HepG2 (cell line): ENCODE results near the gene THOP1. TPM values are rescaled to one million over a fixed set of nuclear protein-coding genes. Genes with fewer than 3 reads are reported as not detected.

Experiments
- AKNA ChIP-seq: sonication (generic); formaldehyde crosslinking; IDR thresholded peaks from 2 replicates; pipeline ENCODE4 v1.4.0; 2020; ENCODE audit warnings: missing genetic modification reagents, borderline replicate concordance
- DMAP1 ChIP-seq: IDR thresholded peaks from 2 replicates; pipeline ENCODE4 v1.6.1; 2016
- FOXP1 ChIP-seq, 2 experiments: fragments of 450-650 bp in 1 of 2; IDR thresholded peaks; 2 replicates each; pipeline ENCODE4 v1.6.1; 2017 to 2018; ENCODE audit warnings: antibody characterized with exemption in 1 of 2
- MTF2 ChIP-seq: sonication (generic); formaldehyde crosslinking; IDR thresholded peaks from 2 replicates; pipeline ENCODE4 v1.5.0; 2020; ENCODE audit warnings: missing genetic modification reagents, borderline replicate concordance
- NONO ChIP-seq, 2 experiments: fragments of 450-650 bp in 1 of 2; sonication (generic) in 1 of 2; formaldehyde crosslinking in 1 of 2; IDR thresholded peaks in 1 of 2; conservative IDR thresholded peaks in 1 of 2; 2 replicates each; pipeline versions ENCODE4 v1.6.1 to v1.8.0; 2017 to 2022; ENCODE audit warnings: mild to moderate bottlenecking in 1 of 2, missing genetic modification reagents in 1 of 2, moderate library complexity in 1 of 2
- SNAI1 ChIP-seq: sonication (generic); formaldehyde crosslinking; IDR thresholded peaks from 2 replicates; pipeline ENCODE4 v1.5.0; 2020; ENCODE audit warnings: mild to moderate bottlenecking, missing genetic modification reagents, borderline replicate concordance
- ZBTB39 ChIP-seq: sonication (generic); formaldehyde crosslinking; IDR thresholded peaks from 2 replicates; pipeline ENCODE4 v1.5.0; 2020; ENCODE audit warnings: missing genetic modification reagents
- ZFP91 ChIP-seq: sonication (generic); formaldehyde crosslinking; IDR thresholded peaks from 2 replicates; pipeline ENCODE4 v1.9.0; 2022; ENCODE audit warnings: missing genetic modification reagents, mild to moderate bottlenecking, borderline replicate concordance
- ZHX1 ChIP-seq: sonication (generic); formaldehyde crosslinking; IDR thresholded peaks from 2 replicates; pipeline ENCODE4 v1.8.1; 2022; ENCODE audit warnings: low read depth, mild to moderate bottlenecking, missing genetic modification reagents
- ZNF275 ChIP-seq: sonication (generic); formaldehyde crosslinking; IDR thresholded peaks from 2 replicates; pipeline ENCODE4 v1.8.0; 2022; ENCODE audit warnings: missing genetic modification reagents, mild to moderate bottlenecking, inconsistent platforms, borderline replicate concordance
- ZNF333 ChIP-seq: sonication (generic); formaldehyde crosslinking; IDR thresholded peaks from 2 replicates; pipeline ENCODE4 v1.4.0; 2020; ENCODE audit warnings: mild to moderate bottlenecking, missing genetic modification reagents, borderline replicate concordance
- ZNF740 ChIP-seq: sonication (generic); formaldehyde crosslinking; IDR thresholded peaks from 2 replicates; pipeline ENCODE4 v1.4.0; 2020; ENCODE audit warnings: missing genetic modification reagents
- ZNF790 ChIP-seq: sonication (generic); formaldehyde crosslinking; IDR thresholded peaks from 2 replicates; pipeline ENCODE4 v1.8.0; 2022; ENCODE audit warnings: missing genetic modification reagents, mild to moderate bottlenecking, borderline replicate concordance
- polyA plus RNA-seq, 8 experiments: library from polyadenylated mRNA; depleted of rRNA in 3 of 8; stranded (reverse) in 7 of 8; unstranded in 1 of 8; fragments of >200 nt; fragmentation: Illumina TruSeq in 4 of 8; extraction: Trizol in 4 of 8; gene quantifications; 2 replicates each; pipeline versions ENCODE4 v1.2.1 to v1.2.3, GENCODE V29; 2011 to 2016; ENCODE audit warnings: low read depth in 4 of 8, missing spikeins in 1 of 8, mixed read lengths in 1 of 8; ENCODE audit not compliant: insufficient read depth in 1 of 8
- total RNA-seq, 5 experiments: library from RNA; depleted of rRNA; stranded (reverse); fragments of >200 nt; fragmentation: Illumina TruSeq; extraction: Trizol; gene quantifications; 2 replicates each; pipeline ENCODE4 v1.2.3, GENCODE V29; 2016; ENCODE audit warnings: low read depth in 1 of 5

The THOP1 gene
- total and polyA plus RNA-seq, 2 of the 13 experiments (the other 11 are each of a cell fraction or from before 2014, with no cell fraction given) = 74.4 to 116 TPM

- no peak for TF ChIP-seq AKNA (CRISPR knock-in tag)
- TF ChIP-seq SNAI1 (CRISPR knock-in tag) = 0 out of 2 replicates have a peak, but pooled peaks have one; percentile 59
- peak; percentile 60; the same call in 1 of the 2 replicates for TF ChIP-seq ZHX1
- peak; percentile 39; the same call in 1 of the 2 replicates for TF ChIP-seq MTF2 (CRISPR knock-in tag)
- peak; percentile 94 for TF ChIP-seq ZNF333 (CRISPR knock-in tag)
- no peak for TF ChIP-seq ZBTB39 (CRISPR knock-in tag)
- peak; percentile 74 for TF ChIP-seq DMAP1
- TF ChIP-seq ZNF790 (CRISPR knock-in tag) = peak; percentile 88; the same call in 1 of the 2 replicates
- TF ChIP-seq ZNF740 (CRISPR knock-in tag) = no peak
- TF ChIP-seq ZFP91 (CRISPR knock-in tag) = peak; percentile 17; the same call in 1 of the 2 replicates
- TF ChIP-seq ZNF275 = 0 out of 2 replicates have a peak, but pooled peaks have one; percentile 60
- TF ChIP-seq NONO (IDR thresholded peaks at IDR 0.05) = no peak
- TF ChIP-seq NONO (CRISPR knock-in tag; conservative IDR thresholded peaks at IDR 0.05) = peak; percentile 51; the same call in 1 of the 2 replicates
- no peak for TF ChIP-seq FOXP1 (IDR thresholded peaks at IDR 0.05)
- TF ChIP-seq FOXP1 (CRISPR knock-in tag; IDR thresholded peaks at IDR 0.05) = no peak
These were observed at the start of gene THOP1 (continued) for GRCh38 chr19:2785244-2785997.
